Measurements from ENCODE around the gene RNLS.

DNA sequence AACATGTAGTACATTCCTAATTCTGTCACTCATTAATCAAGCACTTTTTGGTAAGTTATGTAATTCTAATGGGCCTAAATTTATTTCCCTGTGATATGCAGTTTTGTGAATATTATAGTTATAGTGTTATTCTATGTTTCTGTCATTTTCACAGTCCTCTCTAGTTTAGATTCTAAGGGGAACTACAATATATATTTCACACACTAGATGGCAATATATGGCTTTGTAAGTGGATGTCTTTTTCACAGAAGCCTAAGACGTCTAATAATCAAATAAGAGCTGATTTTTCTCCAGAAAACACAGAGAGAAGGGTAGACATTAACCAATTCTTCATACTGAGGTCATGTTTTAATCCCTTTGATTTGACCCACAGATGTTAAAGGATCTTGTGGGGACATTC is 18.0 kb downstream of the RNLS start:
- TF ChIP-seq, protein P1, sequence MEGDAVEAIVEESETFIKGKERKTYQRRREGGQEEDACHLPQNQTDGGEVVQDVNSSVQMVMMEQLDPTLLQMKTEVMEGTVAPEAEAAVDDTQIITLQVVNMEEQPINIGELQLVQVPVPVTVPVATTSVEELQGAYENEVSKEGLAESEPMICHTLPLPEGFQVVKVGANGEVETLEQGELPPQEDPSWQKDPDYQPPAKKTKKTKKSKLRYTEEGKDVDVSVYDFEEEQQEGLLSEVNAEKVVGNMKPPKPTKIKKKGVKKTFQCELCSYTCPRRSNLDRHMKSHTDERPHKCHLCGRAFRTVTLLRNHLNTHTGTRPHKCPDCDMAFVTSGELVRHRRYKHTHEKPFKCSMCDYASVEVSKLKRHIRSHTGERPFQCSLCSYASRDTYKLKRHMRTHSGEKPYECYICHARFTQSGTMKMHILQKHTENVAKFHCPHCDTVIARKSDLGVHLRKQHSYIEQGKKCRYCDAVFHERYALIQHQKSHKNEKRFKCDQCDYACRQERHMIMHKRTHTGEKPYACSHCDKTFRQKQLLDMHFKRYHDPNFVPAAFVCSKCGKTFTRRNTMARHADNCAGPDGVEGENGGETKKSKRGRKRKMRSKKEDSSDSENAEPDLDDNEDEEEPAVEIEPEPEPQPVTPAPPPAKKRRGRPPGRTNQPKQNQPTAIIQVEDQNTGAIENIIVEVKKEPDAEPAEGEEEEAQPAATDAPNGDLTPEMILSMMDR (conservative IDR thresholded peaks at IDR 0.05; ENCODE audit: low read length) = peak; percentile 81
- no peak for TF ChIP-seq EZH2phosphoT487 (IDR thresholded peaks at IDR 0.05; ENCODE audit: borderline replicate concordance, low read depth, low read length)

Measured in OCI-LY7 (cell line).